HG02588 (cell line): ENCODE data around the gene NOBOX.
A peak's percentile ranks its signal among the peaks of the same experiment; 100 is the strongest.
"Not testable (repeated sequence)": the region's sequence is repeated elsewhere in the genome, so short reads cannot be mapped to it uniquely, and the experiment has no call there.

Experiments used
- ATAC-seq: cut with Tn5 transposase; IDR thresholded peaks from one replicate; pipeline ENCODE4 v1.9.1; 2021; ENCODE audit warnings: mild to moderate bottlenecking, moderate library complexity; ENCODE audit not compliant: unreplicated experiment

The NOBOX gene

DNA sequence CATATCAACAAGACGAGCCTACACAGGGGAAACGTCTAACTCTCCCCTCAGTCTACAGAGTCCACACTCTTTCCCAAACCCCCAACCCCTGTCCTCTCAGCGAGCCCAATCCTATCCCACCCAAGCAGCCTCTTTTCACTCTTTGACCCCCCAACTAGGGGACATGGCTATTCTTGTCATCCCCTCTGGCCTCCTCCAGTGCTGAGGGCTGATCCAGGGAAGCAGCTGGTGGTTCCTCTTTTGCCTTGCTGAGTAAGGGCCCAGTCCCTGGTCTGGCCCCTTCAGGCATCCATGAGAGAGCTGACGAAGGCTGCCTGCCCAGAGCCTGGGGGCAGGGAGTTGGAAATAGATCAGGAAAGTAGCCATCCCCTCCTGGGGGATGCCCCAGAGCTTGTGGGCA, 6.4 kb downstream of the NOBOX start:
- no peak for ATAC-seq

DNA sequence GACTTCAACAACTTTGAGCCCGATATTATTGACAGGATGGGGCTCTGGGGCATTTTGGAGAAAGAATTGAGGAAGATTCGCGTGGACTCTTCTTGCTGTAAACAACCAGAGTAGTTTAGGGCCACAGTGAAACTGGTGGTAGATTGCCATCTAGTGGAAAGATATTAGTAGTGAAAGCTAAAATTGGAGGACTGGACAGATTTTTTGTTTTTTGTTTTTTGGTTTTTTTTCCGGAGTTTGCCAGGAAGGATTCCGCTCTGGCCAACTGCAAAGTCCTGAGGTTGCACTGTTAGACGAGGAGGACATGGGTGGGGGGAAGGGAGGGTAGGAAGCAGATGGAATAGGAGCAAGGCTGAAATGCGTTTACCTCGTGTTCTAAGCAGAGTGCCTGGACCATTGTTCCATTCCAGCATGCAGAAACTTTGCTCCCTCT, 11.7 kb downstream of the NOBOX start:
- ATAC-seq, result peak; percentile 78

DNA sequence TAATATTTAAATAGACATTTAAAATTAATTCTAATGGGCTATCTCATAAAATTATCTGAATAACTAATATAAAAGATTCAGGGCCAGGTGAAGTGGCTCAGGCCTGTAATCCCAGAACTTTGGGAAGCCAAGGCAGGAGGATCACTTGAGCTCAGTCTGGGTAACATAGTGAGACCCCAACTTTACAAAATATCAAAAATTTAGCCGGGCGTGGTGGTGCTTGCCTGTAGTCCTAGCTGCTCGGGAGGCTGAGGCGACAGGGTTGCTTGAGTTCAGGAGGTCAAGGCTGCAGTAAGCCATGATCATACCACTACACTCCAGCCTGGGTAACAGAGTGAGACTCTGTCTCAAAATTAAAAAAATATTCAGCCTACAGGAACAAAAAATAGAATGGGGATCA, 12.5 kb downstream of the NOBOX start:
- no peak for ATAC-seq

DNA sequence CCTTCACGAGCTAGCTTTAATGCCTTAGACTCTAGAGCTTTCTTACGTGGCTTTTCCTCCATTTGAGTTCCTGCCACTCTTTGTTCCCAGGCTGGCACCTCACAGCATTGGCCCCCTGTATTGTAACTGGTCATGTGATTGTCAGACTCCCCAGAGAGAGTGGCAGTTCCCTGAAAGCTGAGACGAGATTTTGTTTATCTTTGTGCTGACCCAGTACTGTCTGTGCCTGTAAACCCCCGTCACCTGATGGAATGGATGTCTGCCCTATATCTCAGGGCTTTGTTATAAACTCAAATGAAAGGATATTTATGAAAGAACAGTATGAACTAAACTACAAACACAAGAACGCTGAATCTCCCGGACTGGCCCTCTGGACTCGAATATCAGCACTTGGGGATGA, 13.0 kb downstream of the NOBOX start:
- ATAC-seq, result no peak

DNA sequence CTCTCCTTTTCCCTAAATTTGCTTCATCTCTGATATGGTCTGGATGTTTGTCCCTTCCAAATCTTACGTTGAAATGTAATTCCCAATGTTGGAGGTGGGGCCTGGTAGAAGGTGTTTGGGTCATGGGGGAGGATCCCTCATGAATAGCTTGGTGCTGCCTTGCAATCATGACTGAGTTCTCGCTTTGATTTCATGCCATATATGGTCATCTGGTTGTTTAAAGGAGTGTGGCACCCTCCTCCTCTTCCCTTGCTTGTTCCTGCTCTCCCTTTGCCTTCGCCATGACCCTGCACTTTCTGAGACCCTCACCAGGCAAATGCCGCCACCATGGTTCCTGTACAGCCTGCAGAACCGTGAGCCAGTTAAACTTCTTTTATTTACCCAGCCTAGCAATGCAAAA, 14.5 kb downstream of the NOBOX start:
- ATAC-seq, result no peak

DNA sequence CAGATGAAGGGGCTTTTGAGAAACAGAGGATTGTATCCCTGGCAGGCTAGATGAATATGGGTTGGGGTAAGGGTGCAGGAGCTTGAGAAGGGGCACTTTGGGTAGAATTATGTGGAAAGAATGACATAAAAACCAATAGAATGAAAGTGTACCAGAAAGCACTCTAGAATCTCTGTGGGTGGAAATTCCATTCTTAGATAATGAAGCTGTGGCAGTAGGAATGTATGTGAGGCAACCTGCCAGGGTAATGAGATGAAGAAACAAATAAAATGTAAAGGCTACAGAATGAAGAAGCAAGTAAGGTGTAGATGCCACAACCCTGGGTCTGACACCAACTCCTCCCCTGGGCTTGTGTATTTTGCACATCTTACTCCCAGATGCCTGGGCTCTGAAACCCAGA, 16.8 kb downstream of the NOBOX start:
- ATAC-seq, result no peak

DNA sequence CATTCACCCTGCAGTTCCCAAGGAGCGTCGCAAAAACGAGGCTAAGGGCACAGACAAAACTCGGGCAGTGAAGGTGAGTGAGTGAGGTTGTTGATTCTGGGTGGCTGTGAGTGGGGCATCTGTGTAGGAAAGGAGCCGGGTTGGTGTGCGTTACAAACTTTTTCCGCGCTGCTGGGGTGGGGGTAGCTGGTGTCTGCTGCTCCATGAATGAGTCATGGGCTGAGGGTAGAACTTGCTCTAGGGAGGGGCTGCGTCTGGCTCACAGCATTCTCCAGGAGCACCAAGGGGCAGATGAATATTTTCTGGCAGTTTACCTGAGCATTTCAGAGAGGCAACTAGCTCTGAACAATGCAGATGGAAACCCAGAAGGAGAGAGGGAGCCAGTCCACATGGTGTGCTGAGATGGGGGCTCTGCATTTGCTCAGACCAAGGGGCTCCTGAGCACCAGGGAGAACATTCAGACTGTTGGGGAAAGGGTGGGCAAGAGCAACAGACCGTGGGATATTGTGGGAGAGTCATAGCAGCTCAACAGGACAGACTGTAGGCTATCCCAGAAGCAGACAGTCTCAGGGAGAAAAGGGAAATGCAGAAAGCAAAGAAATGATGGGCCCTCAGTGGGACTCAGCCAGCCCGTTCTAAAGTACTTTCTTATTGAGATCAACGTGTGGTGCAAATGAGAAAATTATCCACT, 18.8 kb downstream of the NOBOX start:
- no peak for ATAC-seq

DNA sequence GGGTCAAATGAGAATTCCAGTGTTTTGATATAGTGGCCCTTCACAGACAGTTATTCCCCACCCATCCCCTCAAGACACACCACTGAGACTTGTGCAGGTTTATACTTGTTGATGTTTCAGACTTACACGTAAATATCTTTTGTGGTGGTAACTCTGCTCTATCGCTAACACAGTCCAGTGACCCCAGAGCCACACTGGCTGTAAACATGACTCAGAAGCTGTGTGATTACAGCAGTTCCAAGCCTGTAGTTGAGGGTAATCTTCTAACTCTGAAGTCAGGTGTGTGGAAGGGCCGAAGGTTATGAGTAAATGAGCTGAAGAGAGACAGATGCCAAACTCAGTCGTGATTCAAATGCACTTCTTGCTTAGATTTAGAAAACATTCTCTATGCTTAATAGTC, 19.4 kb downstream of the NOBOX start:
- peak; percentile 70 for ATAC-seq

DNA sequence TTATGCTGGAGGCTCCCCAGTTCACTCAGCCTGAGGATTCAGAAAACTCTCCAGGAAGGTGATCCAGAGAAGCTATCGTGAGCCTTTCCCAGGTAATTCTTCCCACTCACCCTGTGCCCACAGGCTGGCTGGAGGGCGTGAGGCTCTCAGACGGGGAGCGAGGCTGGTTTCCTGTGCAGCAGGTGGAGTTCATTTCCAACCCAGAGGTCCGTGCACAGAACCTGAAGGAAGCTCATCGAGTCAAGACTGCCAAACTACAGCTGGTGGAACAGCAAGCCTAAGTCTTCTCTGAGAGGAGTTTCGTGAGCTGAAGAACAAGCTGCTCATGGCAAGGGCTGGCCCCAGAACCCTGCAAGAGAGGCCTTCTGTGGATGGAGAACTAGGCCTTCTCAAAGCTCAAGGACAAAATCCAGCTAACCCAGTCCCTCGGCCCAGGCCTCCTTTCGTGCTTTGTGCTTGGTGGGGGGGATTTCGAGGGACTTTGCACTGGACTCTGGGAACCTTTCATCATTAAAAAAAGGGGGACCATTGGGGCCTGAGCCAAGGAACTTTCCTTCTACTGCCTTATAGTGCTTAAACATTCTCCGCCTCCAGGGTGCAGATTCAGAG, 23.6 kb downstream of the NOBOX start:
- ATAC-seq, result no peak

DNA sequence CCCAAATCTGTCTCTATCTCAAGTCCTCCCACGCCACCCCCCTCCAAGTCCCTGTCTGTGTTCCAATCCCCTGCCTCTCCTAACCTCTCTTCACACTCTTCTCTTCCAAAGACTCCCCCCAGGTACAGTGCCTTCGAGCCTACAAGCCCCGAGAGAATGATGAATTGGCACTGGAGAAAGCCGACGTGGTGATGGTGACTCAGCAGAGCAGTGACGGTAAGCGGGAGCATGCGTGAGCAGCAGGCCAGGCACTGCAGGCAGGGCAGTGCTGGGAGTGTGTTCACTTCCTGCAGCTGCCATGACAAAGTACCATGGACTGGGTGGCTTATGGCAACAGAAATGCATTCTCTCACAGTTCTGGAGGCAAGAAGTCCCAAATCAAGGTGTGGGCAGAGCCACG, 24.8 kb downstream of the NOBOX start:
- no peak for ATAC-seq

DNA sequence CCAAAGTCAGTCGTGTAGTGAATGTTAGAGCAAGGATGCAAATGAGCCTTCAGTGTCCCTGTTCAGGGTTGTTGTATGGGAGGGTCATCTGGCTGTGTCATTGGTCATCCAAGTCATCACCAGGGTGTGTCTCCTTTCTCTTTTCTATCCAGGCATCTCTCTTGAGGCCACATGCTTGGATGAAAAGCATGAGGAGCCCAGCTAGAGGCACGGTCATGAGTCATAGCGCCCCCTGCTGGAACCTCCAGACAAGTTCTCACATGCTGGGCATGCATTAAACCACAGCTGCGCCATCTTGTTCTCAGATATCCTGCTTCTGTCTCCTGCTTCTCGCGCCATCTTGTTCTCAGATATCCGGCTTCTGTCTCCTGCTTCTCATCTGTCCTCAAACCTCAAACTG, 34.3 kb downstream of the NOBOX start:
- ATAC-seq, result not testable (repeated sequence)

DNA sequence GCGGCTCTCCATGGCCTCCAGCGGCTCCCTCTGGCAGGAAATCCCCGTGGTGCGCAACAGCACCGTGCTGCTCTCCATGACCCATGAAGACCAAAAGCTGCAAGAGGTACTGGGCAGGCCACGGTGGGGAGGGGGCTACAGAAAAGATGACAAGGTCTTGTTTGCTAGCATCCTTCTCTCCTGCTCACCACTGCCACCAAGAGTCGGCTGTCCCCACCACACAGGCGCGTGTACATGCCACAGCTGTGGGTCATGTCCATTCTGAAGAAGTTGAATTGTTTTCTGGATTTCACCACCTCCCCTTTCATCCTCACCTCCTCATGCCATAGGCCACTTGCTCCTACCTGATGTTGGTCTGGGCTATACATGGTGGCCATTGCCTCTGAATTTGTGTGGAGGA, 36.2 kb downstream of the NOBOX start:
- ATAC-seq, result not testable (repeated sequence)

DNA sequence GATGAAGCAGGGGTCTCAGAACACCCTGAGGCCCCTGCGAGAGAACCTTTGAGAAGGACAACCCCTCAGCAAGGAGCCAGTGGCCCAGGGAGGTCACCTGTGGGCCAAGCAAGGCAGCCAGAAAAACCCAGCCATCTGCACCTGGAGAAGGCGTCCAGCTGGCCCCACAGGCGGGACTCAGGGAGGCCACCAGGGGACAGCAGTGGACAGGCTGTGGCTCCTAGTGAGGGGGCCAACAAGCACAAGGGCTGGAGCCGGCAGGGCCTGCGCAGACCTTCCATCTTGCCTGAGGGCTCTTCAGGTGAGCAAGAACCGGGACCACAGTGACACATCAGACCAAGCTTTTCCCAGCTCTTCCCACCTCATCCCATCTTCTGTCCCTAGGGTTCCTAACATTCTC, 38.0 kb downstream of the NOBOX start:
- ATAC-seq, result not testable (repeated sequence)

DNA sequence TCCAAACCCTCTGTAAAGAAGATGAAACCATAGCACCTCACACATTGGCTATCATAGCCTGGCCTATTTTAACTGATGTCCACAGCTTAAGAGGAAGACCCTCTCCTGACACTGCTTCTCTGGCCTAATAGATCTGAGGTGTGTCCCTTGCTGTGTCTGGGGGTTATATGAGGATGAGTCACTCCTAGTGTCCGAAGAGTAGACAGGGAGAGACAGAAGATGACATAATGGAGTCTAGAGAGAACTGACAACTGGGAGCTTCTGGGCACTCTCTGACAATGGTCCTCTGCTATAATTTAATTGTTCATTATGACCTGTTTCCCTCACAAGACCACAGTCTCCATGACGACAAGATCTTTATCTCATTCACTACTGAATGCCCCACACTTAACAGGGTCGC, 41.4 kb downstream of the NOBOX start:
- not testable (repeated sequence) for ATAC-seq

DNA sequence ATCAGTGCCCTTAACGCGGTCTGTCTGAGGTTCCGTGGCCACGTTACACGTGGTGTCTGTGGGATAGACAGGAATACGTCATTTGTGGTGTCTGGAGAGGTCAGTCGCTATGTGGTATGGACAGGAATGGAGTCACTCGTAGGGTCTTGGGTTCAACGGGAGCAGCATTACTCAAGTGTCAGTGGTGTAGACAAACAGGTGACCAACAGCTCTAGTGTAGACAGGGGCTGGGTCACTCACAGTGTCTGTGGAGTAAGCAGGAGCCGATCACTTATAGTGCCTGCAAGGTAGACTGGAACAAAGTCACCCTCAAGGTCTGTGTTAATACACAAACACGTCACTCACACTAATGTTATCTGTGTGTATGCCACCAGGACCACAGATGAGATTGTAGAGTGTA, 46.6 kb downstream of the NOBOX start:
- ATAC-seq, result not testable (repeated sequence)

DNA sequence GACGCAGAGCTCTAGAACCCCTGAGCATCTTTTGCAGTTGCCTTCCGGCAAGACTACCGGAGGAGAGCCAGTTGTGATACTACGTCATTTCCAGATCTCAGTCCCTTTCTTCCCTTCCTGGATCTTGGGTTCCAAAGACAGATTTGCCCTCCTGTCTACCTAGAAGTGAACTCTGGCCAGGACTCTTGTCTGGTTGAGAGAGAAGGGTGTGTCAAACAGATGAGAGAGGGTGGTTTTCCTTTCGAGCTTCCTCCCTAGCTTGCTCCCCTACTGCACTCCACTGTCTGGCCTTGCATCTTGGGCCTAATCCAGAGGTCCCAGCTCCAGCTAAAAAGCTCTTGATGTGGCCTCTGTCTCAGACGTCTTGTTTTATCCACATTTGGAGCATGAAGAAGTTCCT, 47.3 kb downstream of the NOBOX start:
- ATAC-seq, result not testable (repeated sequence)

DNA sequence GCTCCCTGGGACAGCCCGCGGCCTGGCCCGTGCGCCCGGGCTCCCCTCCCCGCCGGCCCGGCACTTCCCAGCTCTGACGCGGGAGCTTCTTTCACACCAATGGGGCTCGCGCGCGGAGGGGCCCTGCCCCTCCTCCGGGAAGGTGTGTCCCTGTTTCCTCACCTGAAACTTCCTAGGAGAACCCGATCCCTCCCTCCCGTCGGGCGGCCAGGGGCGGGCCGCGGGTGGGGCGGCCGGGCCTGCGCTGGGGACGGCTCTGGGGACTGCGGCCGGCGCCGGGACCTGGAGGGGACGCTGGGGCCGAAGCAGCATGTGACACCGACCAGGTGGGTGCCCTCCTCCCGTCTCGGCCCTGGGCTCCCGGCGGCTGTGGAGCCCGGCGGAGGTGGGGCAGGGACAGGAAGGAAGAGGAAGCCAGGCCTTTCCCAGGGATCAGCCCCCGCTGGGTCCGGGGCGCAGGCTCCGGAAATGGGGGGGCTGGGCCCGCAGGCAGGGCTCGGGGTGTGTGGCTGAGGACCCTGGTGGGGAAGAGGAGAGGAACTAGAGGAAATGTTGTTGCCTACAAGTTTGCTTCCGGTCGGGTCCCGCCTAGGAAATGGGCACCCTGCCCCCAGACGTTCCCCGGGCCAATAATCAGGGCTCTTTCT, 48.2 kb downstream of the NOBOX start, which contains the start of gene ARHGEF5:
TSS of gene ARHGEF5 (plus strand) at position 227 of the 647 bp plus-strand sequence. CDS start 7,268 bp downstream, outside the sequence.
- ATAC-seq, result peak; percentile 80

DNA sequence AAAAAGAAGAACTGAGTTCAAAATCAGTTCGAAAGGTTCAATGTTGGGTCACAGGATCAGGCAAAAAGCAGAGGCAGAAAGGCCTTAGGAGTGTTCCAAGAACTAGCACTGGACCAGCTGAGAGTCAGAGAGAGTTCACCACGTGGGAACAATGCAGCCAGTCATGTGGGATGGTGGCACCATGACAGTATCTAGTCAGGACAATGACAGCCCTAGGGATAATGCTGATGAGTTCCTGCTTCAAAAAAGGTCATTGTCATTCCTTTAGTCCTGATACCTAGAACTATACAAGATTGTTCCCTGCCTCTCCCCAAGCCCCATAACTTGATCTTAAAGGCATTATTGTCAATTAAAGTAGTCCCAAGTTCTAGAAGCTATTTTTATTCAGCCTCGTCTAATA, 51.8 kb downstream of the NOBOX start:
- not testable (repeated sequence) for ATAC-seq

DNA sequence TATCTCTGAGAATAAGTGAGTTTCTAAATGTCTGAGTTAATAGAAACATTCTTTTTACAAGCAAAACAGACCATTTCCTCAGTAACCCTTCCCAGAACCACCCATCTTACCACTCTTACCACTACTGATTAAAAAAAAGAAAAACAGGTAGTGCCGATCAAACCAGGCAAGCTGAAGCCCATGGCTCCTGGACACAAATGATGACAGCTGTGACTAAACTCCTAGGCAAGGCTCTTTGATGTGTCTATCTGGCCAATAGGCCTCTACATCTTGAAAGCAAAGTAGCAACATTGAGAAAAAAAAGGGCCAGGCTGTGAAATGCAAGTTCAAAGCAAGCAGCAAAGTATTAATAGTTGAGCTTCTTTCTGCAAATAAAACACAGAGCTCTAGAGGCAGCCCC, 54.9 kb downstream of the NOBOX start:
- not testable (repeated sequence) for ATAC-seq
